Colonic mucosa (tissue), 4 donors: ENCODE results near the gene TNFAIP8. TPM values are rescaled to one million over a fixed set of nuclear protein-coding genes. Genes with fewer than 3 reads are reported as not detected.

Source experiments
- DNase-seq: peaks from one replicate; pipeline ENCODE4 v3.0.0-alpha.2; 2020
- H3K27ac ChIP-seq: fragments of 200-600 bp; one replicate; pipeline ENCODE4 v1.8.0; 2021
- H3K27me3 ChIP-seq: fragments of 200-600 bp; one replicate; pipeline ENCODE4 v1.8.0; 2021
- H3K36me3 ChIP-seq: fragments of 200-600 bp; one replicate; pipeline ENCODE4 v1.8.0; 2021
- H3K4me1 ChIP-seq: fragments of 200-600 bp; one replicate; pipeline ENCODE4 v1.8.0; 2021; ENCODE audit warnings: mild to moderate bottlenecking
- H3K4me3 ChIP-seq: fragments of 200-600 bp; one replicate; pipeline ENCODE4 v1.8.0; 2021
- H3K9ac ChIP-seq, 2 donors: one replicate each; pipeline ENCODE4 v1.7.0; 2013; ENCODE audit warnings: control low read depth in 2 of 2, low read depth in 2 of 2, low read length in 2 of 2
- H3K9me3 ChIP-seq: fragments of 200-600 bp; one replicate; pipeline ENCODE4 v1.8.0; 2021
- CTCF ChIP-seq: fragments of 200-600 bp; IDR thresholded peaks from one replicate; pipeline ENCODE4 v1.8.0; 2022; ENCODE audit warnings: antibody characterized with exemption, mild to moderate bottlenecking
- intact Hi-C: fragments of 100-400 bp; cut with DNase I; formaldehyde crosslinking; loops from one replicate; pipeline ENCODE4 v1.14.1; 2022
- total RNA-seq, 2 donors: library from RNA; stranded (reverse); fragmentation: NEBNext Ultra II Directional in 1 of 2; extraction: Animal tissue kit (Norgen Biotek cat#: 25700) in 1 of 2; gene quantifications; one replicate each; pipeline ENCODE4 v1.2.1, GENCODE V29; 2021
- donor health status: healthy.
- donor health status: DM: no; HTN: no; CAD: no.
- donor health status: DM: no; HTN: no; CAD: no.

Gene TNFAIP8
- total RNA-seq, 2 donors from 2014 or later: 11.0 to 12.7 TPM

GRCh38 chr5:119347991-119348390 is 7.8 kb upstream of the TNFAIP8 start:
- Histone ChIP-seq H3K27me3 (no peaks in the 10 kb centered on the region), H3K4me1 (peaks cover 4% of the 10 kb centered on the region), H3K27ac (no peak overlapping the region), H3K4me3 (no peak overlapping the region), H3K36me3 (no peaks in the 10 kb centered on the region), H3K9ac (no peak overlapping the region), H3K9me3 (no peaks in the 10 kb centered on the region)
- intact Hi-C loops: no loop called here
- TF ChIP-seq CTCF: no peak
- DNase-seq: no peak

GRCh38 chr5:119353213-119353612 is 2.6 kb upstream of the TNFAIP8 start:
- H3K4me3 ChIP-seq: no peak overlapping the region
- peaks cover 4% of the 10 kb centered on the region for H3K4me1 ChIP-seq
- intact Hi-C loops: no loop called here
- no peaks in the 10 kb centered on the region for H3K36me3 ChIP-seq
- TF ChIP-seq CTCF: no peak
- H3K27ac ChIP-seq: no peak overlapping the region
- no peak overlapping the region for H3K9ac ChIP-seq
- H3K27me3 ChIP-seq: no peaks in the 10 kb centered on the region
- no peak for DNase-seq
- H3K9me3 ChIP-seq: no peaks in the 10 kb centered on the region

GRCh38 chr5:119353686-119354366 is 2.0 kb upstream of the TNFAIP8 start:
- intact Hi-C loops: no loop called here
- no peak for TF ChIP-seq CTCF
- Histone ChIP-seq H3K27me3 (no peaks in the 10 kb centered on the region), H3K27ac (no peak overlapping the region), H3K36me3 (no peaks in the 10 kb centered on the region), H3K9me3 (no peaks in the 10 kb centered on the region), H3K4me3 (no peak overlapping the region), H3K4me1 (peaks cover 3% of the 10 kb centered on the region), H3K9ac (no peak overlapping the region)
- no peak for DNase-seq

GRCh38 chr5:119354537-119355243 is 1.1 kb upstream of the TNFAIP8 start:
- H3K36me3 ChIP-seq: no peaks in the 10 kb centered on the region
- no peaks in the 10 kb centered on the region for H3K4me1 ChIP-seq
- H3K27me3 ChIP-seq: no peaks in the 10 kb centered on the region
- no peak for TF ChIP-seq CTCF
- DNase-seq: no peak
- intact Hi-C loops: no loop called here
- H3K4me3 ChIP-seq: no peak overlapping the region
- H3K27ac ChIP-seq: peak overlapping the region; percentile 72
- H3K9ac ChIP-seq: no peak overlapping the region
- H3K9me3 ChIP-seq: no peaks in the 10 kb centered on the region

- no peaks in the 10 kb centered on the region for H3K4me1 ChIP-seq
- no peak for DNase-seq
- no peaks in the 10 kb centered on the region for H3K36me3 ChIP-seq
- H3K27ac ChIP-seq: peak overlapping the region; percentile 72
- no peak for TF ChIP-seq CTCF
- peak overlapping the region; percentile 30 to 44 for H3K9ac ChIP-seq
- H3K27me3 ChIP-seq: no peaks in the 10 kb centered on the region
- H3K4me3 ChIP-seq: peak overlapping the region; percentile 56
- intact Hi-C loops: no loop called here
- no peaks in the 10 kb centered on the region for H3K9me3 ChIP-seq
These were observed 578 bp upstream of the TNFAIP8 start for GRCh38 chr5:119355244-119355638.
